Measurements from ENCODE around the gene TRAM2.

The TRAM2 gene

DNA sequence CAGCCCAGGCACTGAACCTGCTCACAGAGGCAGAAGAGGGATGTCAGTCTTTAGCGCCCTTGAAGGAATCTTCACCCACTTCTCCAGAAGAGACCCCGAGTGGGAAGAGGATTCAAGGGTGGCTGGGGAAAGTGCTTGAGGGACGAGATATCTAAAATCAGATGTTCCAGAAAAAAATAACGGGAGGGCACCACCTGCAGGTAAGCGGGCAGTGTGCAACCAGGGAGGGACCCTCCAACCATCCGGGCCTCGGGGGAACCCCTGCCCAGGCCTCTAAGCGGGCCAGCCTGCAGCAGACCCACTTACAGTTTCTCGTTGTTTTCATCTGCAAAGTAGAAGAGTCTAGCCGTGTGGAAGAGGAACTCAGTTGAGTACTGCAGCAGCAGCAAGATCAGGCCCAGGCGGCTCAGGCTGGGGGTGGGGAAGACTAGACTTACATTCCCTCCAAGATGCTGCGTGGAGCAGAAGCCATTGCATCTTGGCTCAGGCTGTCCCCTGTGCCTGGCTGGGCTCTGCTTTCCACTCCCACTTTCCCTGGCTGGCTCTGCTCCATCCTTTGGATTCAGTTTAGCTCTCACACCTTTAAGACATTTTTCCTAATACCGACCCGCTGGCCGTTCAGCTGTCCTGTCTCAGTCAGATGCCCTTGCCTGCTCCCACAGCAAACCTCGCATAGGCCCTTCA is 71.0 kb downstream of the TRAM2 start:
- no peak for DNase-seq

- no peak for DNase-seq
These were observed 72.1 kb downstream of the TRAM2 start for GRCh38 chr6:52504782-52505136.

DNA sequence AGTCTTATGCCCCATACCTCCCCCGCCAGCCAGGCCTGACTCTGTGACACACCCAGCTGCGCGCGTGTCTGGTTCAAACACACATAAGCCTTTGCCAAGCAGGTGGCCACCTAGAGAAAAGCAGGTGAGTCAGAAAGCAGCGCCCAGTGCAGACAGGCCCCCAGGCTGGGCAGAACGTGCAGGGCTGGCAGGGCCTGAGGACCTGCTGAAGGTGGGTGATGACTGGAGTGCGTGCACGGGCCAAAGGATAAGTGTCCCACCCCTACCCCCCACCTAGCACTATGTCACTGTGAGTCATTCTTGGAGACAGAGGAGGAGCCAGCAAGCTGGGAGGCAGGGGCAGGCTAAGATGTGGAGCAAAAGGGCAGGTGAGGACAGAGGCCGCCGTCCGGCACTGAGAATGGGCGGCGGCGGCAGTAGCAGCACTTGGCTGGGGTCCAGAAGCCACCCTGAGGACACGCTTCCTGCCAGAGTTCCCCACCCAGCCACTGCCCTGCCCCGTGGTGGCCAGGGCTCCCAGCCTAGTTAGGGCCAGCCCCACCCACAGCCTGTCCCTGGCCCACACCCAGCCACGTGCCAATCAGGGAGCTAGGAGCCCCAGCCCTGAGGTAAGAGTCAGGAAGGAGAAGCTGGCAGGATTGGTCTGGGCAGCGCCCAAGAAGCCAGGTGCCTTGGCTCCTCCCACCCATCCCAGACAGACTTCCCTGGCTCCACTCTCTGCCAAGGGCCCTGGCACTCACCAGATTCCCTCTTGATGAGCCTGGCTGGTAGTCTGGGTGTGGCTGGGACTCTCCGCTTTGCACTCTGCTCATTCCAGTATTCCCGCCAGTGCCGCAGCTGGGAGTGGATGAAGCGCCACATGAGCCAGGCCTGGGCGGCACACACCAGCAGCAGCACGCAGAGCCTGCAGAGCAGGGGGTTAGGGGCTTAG is 72.7 kb downstream of the TRAM2 start:
- no peak for DNase-seq

DNA sequence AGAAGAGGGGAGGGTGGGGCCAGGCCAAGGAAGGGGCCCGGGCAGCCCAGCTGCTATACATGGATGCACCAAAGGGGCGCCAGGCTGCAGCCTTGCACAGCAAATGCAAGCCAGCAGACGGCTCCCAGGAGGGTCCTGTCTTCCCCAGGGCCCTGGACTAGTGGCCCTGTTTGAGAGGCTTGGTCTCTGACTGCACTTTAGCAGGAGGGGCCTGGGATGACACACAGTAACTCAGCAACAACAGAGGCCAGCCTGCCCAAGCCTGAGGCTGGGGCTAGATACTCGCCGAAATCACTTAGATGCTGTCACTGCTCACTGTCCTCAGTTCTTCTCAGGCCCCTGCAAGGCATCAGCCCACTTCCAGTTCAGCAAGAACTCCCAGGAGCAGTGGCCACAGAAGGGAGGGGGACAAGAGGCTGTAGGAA is 73.5 kb downstream of the TRAM2 start:
- DNase-seq = no peak

DNA sequence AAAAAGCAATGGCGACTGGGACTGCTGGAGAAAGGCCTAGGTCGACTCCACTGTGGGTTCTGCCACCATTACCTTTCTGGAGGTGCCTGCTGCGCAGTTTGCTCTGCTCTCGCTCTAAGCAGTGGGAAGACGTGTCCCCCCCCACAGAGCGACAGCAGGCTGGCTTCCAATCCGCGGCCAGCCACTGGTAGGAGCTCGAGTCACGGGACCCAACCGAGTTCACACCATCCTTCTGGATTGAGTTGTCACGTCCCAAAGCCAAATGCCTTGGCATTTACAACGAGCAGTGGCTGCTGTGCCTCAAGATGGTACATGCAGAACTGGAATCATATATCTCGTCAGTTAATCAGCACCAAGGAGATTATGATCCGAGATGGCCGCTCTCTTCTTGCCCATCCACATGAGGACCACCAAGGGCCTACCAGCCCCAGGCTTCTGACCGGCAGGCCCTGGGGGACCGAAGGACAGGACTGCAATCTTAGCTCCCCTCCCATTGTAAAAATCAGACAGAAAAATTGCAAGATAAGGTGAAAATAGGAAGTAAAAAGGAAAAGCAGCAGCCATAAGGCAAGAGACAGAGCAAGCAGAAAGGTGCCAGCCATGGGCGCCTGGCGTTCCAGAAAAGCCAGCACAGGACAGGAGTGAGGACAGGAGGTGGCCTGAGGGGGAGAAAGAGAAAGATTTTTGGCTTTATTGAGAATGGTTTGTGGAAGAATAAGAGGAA is 74.4 kb downstream of the TRAM2 start:
- no peak for DNase-seq

GRCh38 chr6:52500238-52501129 is 76.4 kb downstream of the TRAM2 start:
- no peak for DNase-seq

- no peak for DNase-seq
These were observed 77.1 kb downstream of the TRAM2 start for GRCh38 chr6:52499681-52500236.

- DNase-seq = no peak
These were observed 77.8 kb downstream of the TRAM2 start for GRCh38 chr6:52499026-52499425.

DNA sequence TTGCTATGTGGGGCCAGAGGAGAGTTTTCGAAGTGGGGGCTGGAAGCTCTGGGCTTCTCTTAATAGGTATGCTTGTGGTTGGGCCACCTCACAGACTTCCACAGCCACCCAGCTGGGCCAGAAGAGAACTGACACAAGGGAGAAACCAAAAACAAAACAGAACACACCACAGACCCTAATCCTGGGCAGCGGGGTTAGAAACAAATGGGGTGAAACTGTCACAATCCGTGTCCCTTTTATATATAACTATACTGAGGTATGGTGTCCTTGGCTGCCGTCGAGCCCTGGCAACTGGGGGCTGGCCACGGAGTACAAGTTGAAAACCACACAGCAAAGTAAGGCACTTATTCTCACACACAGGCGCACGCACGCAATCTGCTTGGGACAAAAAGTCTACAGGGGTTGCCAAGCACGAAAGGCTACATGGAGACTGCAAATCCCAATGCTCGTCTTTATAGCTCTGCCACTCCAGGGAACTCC is 78.3 kb downstream of the TRAM2 start:
- DNase-seq = no peak

- DNase-seq = no peak
These were observed 79.0 kb downstream of the TRAM2 start for GRCh38 chr6:52497652-52498408.

- DNase-seq = no peak
These were observed 80.2 kb downstream of the TRAM2 start for GRCh38 chr6:52496631-52497030.

DNA sequence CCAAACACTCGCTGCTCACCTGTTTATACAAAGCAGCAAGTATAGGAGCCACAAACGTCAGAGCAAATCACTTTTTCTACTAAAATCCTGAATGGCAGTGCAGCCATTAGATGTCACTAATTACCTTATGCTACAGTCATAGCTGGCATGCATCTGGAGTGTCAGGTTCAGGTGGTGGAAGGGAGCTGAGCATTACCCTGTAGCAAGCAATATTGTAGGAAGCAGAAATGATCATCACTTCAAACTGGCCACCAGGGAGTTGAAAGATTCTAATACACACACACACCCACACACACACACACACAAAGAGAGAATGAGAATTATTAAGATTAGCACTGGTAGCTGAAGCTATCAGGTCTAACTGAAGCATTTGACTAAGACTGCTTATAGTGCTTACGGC is 80.9 kb downstream of the TRAM2 start:
- no peak for DNase-seq

DNA sequence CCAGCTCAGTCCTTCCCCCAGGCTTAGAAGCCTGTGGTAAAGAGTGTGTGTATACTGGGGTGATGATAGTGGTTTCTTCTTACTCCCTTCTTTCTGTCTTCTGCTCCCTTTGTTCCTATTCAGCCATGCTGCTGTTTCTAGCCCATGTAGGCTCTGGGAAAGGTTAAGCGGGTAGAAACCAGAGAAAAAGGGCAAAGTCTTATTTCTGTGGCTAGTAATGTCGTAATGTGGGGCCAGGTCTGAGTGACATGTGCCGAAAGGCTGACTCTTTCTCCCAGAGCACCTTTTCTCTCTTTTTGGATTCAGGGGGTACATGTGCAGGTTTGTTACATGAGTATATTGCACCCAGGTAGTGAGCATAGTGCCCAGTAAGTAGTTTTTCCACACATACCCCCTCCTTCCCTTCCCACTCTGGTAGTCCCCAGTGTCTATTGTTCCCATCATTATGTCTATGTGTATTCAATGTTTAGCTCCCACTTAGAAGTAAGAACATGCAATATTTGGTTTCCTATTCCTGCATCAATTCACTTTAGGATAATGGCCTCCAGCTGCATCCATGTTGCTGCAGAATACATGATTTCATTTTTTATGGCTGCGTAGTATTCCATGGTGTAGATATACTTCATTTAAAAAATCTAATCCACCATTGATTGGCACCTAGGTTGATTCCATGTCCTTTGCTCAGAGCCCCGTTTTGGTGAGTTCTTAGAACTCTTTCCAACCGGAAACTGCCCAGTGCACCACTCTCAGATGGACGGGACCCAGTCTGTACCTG is 82.4 kb downstream of the TRAM2 start:
- no peak for DNase-seq

DNA sequence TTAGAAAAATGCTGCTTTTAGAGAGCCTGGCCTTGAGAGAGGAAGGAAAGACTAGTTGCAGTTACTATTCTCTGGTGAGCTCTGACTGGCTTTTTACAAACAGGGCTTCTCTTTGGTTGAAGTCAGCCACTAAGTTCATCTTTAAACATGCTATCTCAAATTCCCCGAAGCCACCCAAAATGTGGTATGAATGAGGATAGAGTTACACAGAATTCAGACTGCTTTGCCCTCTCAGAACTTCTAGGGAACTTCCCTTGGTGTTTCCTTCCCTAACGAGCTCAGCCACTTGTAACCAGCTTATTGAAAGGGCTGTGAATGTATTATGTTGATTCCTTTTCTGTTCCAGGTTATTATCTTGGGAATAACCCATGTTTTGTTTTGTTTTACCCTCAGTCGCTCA is 83.2 kb downstream of the TRAM2 start:
- DNase-seq = no peak

DNA sequence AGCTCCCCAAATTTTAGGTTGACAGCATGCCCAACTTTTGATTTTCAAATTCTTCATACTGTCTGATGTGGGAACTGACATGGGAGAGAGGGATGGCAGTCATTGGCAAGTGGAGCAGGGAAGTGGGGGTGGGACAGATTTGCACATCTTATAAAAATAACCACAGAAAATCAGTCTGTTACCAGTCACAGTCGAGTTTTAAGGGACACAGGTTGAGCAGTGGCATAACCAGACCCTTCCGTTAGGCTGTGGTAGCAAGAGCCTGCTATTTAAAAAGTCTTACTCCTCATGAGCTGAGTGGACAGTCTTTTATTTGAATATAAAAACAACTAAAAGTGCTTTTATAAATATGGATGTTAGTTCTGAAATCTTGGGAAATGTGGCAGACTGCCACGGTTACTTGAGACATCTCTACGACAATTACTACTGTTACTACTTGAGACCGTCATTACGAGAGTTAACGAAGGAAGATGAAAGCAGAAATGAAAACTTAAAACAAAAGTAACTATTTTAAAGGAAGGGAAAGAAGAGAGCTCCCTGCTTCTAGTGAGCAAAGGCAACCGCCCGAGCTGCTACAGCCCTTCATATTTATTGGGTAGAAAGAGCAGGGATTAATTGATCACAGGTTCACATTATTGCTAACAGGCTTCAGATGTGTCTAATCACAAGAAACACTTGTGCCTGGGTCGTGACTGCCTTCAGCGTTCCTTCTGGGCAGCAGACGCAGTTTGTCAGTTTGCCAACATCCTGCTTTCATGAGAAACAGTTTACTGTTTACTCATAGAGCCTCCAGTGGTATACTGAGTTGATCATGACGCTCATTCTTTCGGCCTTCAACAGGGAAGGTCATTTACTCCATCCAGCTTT is 85.4 kb downstream of the TRAM2 start:
- no peak for DNase-seq

- DNase-seq = no peak
These were observed 87.0 kb downstream of the TRAM2 start for GRCh38 chr6:52489881-52490280.

DNA sequence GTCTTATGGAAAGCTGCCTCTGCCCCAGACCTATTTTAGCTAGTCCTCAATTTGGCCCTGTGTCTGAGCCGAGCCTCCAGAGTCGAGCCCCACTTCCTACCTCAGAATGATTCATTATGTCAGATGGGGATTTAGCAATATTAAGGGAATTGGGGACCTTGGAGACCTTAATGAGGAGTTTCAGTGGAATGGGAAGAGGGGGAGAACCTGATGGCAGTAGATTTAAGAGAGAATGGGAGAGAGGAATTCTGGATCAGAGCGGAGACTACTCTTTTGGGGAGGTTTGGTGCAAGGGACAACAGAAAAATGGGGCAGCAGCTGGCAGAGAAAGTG is 93.2 kb downstream of the TRAM2 start:
- no peak for DNase-seq

DNA sequence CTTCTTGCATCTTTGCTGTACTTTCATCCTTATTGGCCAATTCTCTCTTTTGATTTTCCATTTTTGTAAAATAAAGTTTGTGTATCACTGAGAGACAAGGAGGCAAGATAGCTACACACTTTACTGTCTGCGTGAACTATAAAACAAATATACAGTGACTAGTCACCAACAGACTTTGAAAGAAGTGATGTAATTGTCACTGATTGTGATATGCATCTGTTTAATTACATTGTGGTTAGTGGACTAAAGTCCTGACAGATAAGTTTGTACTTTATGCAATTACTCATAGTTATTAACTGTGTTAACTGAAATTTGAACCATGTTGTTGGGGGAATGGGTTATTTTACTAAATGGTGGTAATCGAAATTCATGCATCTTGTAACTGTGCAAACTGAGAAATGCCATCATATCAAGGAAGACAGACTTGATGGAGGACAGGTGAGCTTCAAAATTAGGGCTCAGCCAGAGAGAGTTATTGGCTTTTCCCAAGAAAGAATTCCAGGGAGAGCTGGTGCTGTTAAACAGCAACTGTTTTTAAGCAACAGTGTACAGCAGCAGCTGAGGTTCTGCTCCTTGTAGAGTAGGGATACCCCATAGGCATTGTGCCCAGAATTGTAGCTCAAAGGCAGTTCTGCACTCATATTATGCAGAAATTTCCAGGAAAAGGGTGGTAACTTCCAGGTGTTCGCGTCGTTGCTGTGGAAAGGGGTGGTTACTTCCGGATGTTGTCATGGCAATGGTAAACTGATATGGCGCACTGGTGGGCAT is 93.8 kb downstream of the TRAM2 start:
- no peak for DNase-seq

DNA sequence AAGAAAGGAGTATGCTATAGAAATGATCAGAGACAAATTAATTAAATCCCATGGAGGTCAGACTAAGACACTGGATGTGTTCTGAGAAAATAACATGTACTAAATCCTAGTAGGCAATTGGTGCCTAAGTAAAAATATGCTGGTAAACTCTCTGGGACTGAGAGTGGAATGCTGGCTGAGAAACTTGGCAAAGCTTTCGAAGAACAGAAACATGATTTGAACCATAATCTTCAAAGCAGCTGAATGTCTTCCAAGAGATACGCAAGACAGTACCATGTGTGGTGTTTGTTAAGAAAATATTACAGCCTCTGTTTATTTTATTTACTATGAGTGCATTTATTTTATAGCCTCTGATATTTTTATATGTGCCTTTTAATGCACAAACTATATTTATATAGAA is 101.6 kb downstream of the TRAM2 start:
- DNase-seq = no peak
